IMR-90 (cell line): ENCODE data around the gene CERT1. TPM values are rescaled to one million over a fixed set of nuclear protein-coding genes. Genes with fewer than 3 reads are reported as not detected.

ENCODE experiments used
- ATAC-seq: fragments of 200-7000 bp; cut with Tn5 transposase; 2 replicates; pipeline ENCODE4 v1.9.1; 2020; ENCODE audit warnings: low read depth, mild to moderate bottlenecking, moderate library complexity
- BruUV-seq: library from RNA; stranded (reverse); fragments of 400-500 nt; replicated peaks from 2 replicates; lab custom pipeline; 2021; lab: Mats Ljungman, UMichigan
- CTCF ChIA-PET: fragments of 300-600 bp; formaldehyde crosslinking; extraction: SDS; loops from one replicate; lab custom pipeline; 2021; ENCODE audit warnings: antibody characterized with exemption; lab: Yijun Ruan, JAX
- POLR2A ChIA-PET: fragments of 300-600 bp; sonication (Branson Sonifier 250); formaldehyde crosslinking; loops from one replicate; lab custom pipeline; 2022; ENCODE audit warnings: antibody characterized with exemption; ENCODE audit not compliant: unreplicated experiment; lab: Charles Lee
- DNase-seq: peaks from one replicate; pipeline ENCODE4 v3.0.0; 2013
- H2AFZ ChIP-seq: replicated peaks from 2 replicates; pipeline ENCODE3; 2013; ENCODE audit warnings: low read length, mild to moderate bottlenecking; ENCODE audit not compliant: poor library complexity
- H2AK5ac ChIP-seq: 2 replicates; pipeline ENCODE4 v1.6.1; 2013; ENCODE audit warnings: low read depth, low read length, inconsistent platforms
- H2AK9ac ChIP-seq: replicated peaks from 2 replicates; pipeline ENCODE3; 2013; ENCODE audit warnings: mild to moderate bottlenecking, low read depth, low read length, moderate library complexity; ENCODE audit not compliant: poor library complexity
- H2BK120ac ChIP-seq: 2 replicates; pipeline ENCODE4 v1.6.1; 2013; ENCODE audit warnings: low read depth, low read length, inconsistent platforms
- H2BK15ac ChIP-seq: 3 replicates; pipeline ENCODE4 v1.6.1; 2013; ENCODE audit warnings: low read depth, low read length, inconsistent platforms
- H2BK20ac ChIP-seq: 2 replicates; pipeline ENCODE4 v1.6.1; 2013; ENCODE audit warnings: low read depth, mild to moderate bottlenecking, inconsistent platforms, low read length, moderate library complexity
- H2BK5ac ChIP-seq: 2 replicates; pipeline ENCODE4 v1.6.1; 2013; ENCODE audit warnings: mild to moderate bottlenecking, low read depth, low read length, inconsistent platforms; ENCODE audit not compliant: poor library complexity, severe bottlenecking
- H3K14ac ChIP-seq: replicated peaks from 2 replicates; pipeline ENCODE4 v1.6.1; 2013; ENCODE audit warnings: low read depth, low read length, inconsistent platforms
- H3K18ac ChIP-seq: 2 replicates; pipeline ENCODE4 v1.6.1; 2013; ENCODE audit warnings: low read depth, low read length, control low read depth
- H3K23ac ChIP-seq: 2 replicates; pipeline ENCODE4 v1.6.1; 2013; ENCODE audit warnings: low read depth, low read length, inconsistent platforms
- H3K27ac ChIP-seq: 2 replicates; pipeline ENCODE4 v1.5.1; 2013; ENCODE audit warnings: mild to moderate bottlenecking, control low read depth, low read length; ENCODE audit not compliant: insufficient read depth
- H3K27me3 ChIP-seq: 2 replicates; pipeline ENCODE4 v1.6.1; 2013; ENCODE audit warnings: low read length; ENCODE audit not compliant: control insufficient read depth, insufficient read depth
- H3K36me3 ChIP-seq: 2 replicates; pipeline ENCODE4 v1.6.1; 2013; ENCODE audit warnings: low read length, mixed read lengths; ENCODE audit not compliant: control insufficient read depth, insufficient read depth
- H3K4ac ChIP-seq: 2 replicates; pipeline ENCODE4 v1.6.1; 2013; ENCODE audit warnings: low read depth, low read length, inconsistent platforms
- H3K4me1 ChIP-seq: 2 replicates; pipeline ENCODE4 v1.6.1; 2013; ENCODE audit warnings: low read length, mixed read lengths; ENCODE audit not compliant: control insufficient read depth, insufficient read depth
- H3K4me2 ChIP-seq: 2 replicates; pipeline ENCODE4 v1.6.1; 2013; ENCODE audit warnings: low read depth, mild to moderate bottlenecking, control low read depth, low read length, moderate library complexity
- H3K4me3 ChIP-seq: 2 replicates; pipeline ENCODE4 v1.5.1; 2013; ENCODE audit warnings: low read depth, mild to moderate bottlenecking, control low read depth, low read length, moderate library complexity; ENCODE audit not compliant: insufficient read depth
- H3K56ac ChIP-seq: 2 replicates; pipeline ENCODE4 v1.6.1; 2013; ENCODE audit warnings: low read length, inconsistent platforms; ENCODE audit not compliant: insufficient read depth; ENCODE audit errors: extremely low read depth
- H3K79me1 ChIP-seq, 2 experiments: 2 replicates each; pipeline ENCODE4 v1.6.1; 2013; ENCODE audit warnings: low read length in 2 of 2, inconsistent platforms in 1 of 2, low read depth in 1 of 2
- H3K9ac ChIP-seq: 2 replicates; pipeline ENCODE4 v1.6.1; 2013; ENCODE audit warnings: low read depth, low read length, control low read depth
- H3K9me1 ChIP-seq: 2 replicates; pipeline ENCODE4 v1.6.1; 2013; ENCODE audit warnings: low read length, inconsistent platforms; ENCODE audit not compliant: insufficient read depth
- H3K9me3 ChIP-seq: 2 replicates; pipeline ENCODE4 v1.6.1; 2013; ENCODE audit warnings: low read length; ENCODE audit not compliant: control insufficient read depth, insufficient read depth
- H4K20me1 ChIP-seq: 2 replicates; pipeline ENCODE4 v1.6.1; 2013; ENCODE audit warnings: low read length, inconsistent platforms; ENCODE audit not compliant: insufficient read depth
- H4K5ac ChIP-seq: 2 replicates; pipeline ENCODE4 v1.6.1; 2013; ENCODE audit warnings: mild to moderate bottlenecking, low read depth, low read length, control low read depth
- H4K8ac ChIP-seq, 2 experiments: 2 replicates each; pipeline ENCODE4 v1.6.1; 2013; ENCODE audit warnings: low read depth in 2 of 2, low read length in 2 of 2, control low read depth in 1 of 2, inconsistent platforms in 1 of 2
- H4K91ac ChIP-seq: 2 replicates; pipeline ENCODE4 v1.6.1; 2013; ENCODE audit warnings: low read depth, low read length, inconsistent platforms; ENCODE audit not compliant: insufficient read depth
- BHLHE40 ChIP-seq: fragments of 150-350 bp; IDR thresholded peaks from 2 replicates; pipeline ENCODE4 v1.6.1; 2016; ENCODE audit warnings: mild to moderate bottlenecking, low read depth, low read length
- CEBPB ChIP-seq: IDR thresholded peaks from 2 replicates; pipeline ENCODE4 v1.6.1; 2012; ENCODE audit warnings: low read depth, low read length, improper control_type of control experiment
- CHD1 ChIP-seq: IDR thresholded peaks from 2 replicates; pipeline ENCODE4 v1.6.1; 2012; ENCODE audit warnings: low read depth, low read length, improper control_type of control experiment
- CTCF ChIP-seq: conservative IDR thresholded peaks from 2 replicates; pipeline ENCODE4 v1.5.1; 2012; ENCODE audit warnings: mild to moderate bottlenecking, low read depth, low read length, improper control_type of control experiment
- FOS ChIP-seq: fragments of 150-350 bp; IDR thresholded peaks from 2 replicates; pipeline ENCODE4 v1.6.1; 2016; ENCODE audit warnings: low read depth, low read length
- MAFK ChIP-seq: IDR thresholded peaks from 2 replicates; pipeline ENCODE4 v1.6.1; 2012; ENCODE audit warnings: low read depth, low read length, improper control_type of control experiment
- MAZ ChIP-seq: IDR thresholded peaks from 2 replicates; pipeline ENCODE4 v1.6.1; 2012; ENCODE audit warnings: low read depth, mild to moderate bottlenecking, low read length, improper control_type of control experiment, moderate library complexity, borderline replicate concordance
- MXI1 ChIP-seq: IDR thresholded peaks from 2 replicates; pipeline ENCODE4 v1.6.1; 2012; ENCODE audit warnings: low read depth, mild to moderate bottlenecking, low read length, moderate library complexity, borderline replicate concordance
- NFE2L2 ChIP-seq: fragments of 150-350 bp; IDR thresholded peaks from 2 replicates; pipeline ENCODE4 v1.6.1; 2016; ENCODE audit warnings: low read depth, mild to moderate bottlenecking, low read length
- POLR2A ChIP-seq: IDR thresholded peaks from 2 replicates; pipeline ENCODE4 v1.6.1; 2012; ENCODE audit warnings: mild to moderate bottlenecking, low read depth, low read length
- RAD21 ChIP-seq: IDR thresholded peaks from 2 replicates; pipeline ENCODE4 v1.6.1; 2012; ENCODE audit warnings: low read length, improper control_type of control experiment
- RFX5 ChIP-seq: IDR thresholded peaks from 2 replicates; pipeline ENCODE4 v1.8.0; 2012; ENCODE audit warnings: low read depth, mild to moderate bottlenecking, low read length, moderate library complexity
- SMC3 ChIP-seq: fragments of 150-350 bp; IDR thresholded peaks from 2 replicates; pipeline ENCODE4 v1.6.1; 2016; ENCODE audit warnings: low read depth, mild to moderate bottlenecking, antibody characterized with exemption, low read length, moderate library complexity
- USF2 ChIP-seq: fragments of 150-350 bp; IDR thresholded peaks from 2 replicates; pipeline ENCODE4 v1.6.1; 2017; ENCODE audit warnings: mild to moderate bottlenecking, antibody characterized with exemption, low read length, low read depth
- WGBS, 2 experiments: methylation state at CpG; one replicate each; pipeline versions ENCODE4 v1.1.5 to v1.1.7; 2013; ENCODE audit warnings: missing lambda C conversion rate in 2 of 2; ENCODE audit not compliant: insufficient read length in 1 of 2; ENCODE audit errors: extremely low coverage in 2 of 2; 5-methylcytosine and 5-hydroxymethylcytosine counted together
- dilution Hi-C: fragments of 300-500 bp; cut with HindIII; formaldehyde crosslinking; loops from one replicate; pipeline ENCODE4 v1.14.3; 2018; ENCODE audit warnings: low sequenced_read_pairs; ENCODE audit not compliant: unreplicated experiment
- in situ Hi-C: fragments of 300-500 bp; cut with MboI; formaldehyde crosslinking; loops from 3 replicates; pipeline ENCODE4 v1.14.3; 2019; ENCODE audit warnings: low sequenced_read_pairs, inconsistent platforms, mixed read lengths
- intact Hi-C: fragments of 100-400 bp; cut with micrococcal nuclease; formaldehyde crosslinking; loops from 2 replicates; pipeline ENCODE4 v1.10.0; 2022
- polyA plus RNA-seq, 3 experiments: library from polyadenylated mRNA; depleted of rRNA; stranded (reverse); fragments of >200 nt; gene quantifications; 2 replicates each; pipeline ENCODE4 v1.2.3, GENCODE V29; 2012; ENCODE audit warnings: low replicate concordance in 1 of 3
- total RNA-seq: library from RNA; depleted of rRNA; stranded (reverse); fragments of >200 nt; gene quantifications from 2 replicates; pipeline ENCODE4 v1.2.3, GENCODE V29; 2012

Gene CERT1
- total and polyA plus RNA-seq, 2 of the 4 experiments (the other 2 are of a cell fraction): 7.2 TPM

GRCh38 chr5:75331095-75332090, 180.0 kb downstream of the CERT1 start:
- Histone ChIP-seq H3K14ac (no peak overlapping the region), H3K4me1 (no peaks in the 10 kb centered on the region), H2BK15ac (no peak overlapping the region), H2AFZ (no peak overlapping the region), H3K79me1 (no peaks in the 10 kb centered on the region), H3K9me1 (no peaks in the 10 kb centered on the region), H3K9ac (no peak overlapping the region), H2AK9ac (no peak overlapping the region), H3K56ac (no peak overlapping the region), H3K23ac (no peak overlapping the region), H3K9me3 (no peaks in the 10 kb centered on the region), H3K18ac (no peak overlapping the region), H3K36me3 (no peaks in the 10 kb centered on the region), H3K4me3 (no peak overlapping the region), H3K4me2 (no peak overlapping the region), H3K4ac (no peak overlapping the region), H3K27me3 (no peaks in the 10 kb centered on the region; the same call in 1 of the 2 replicates), H3K27ac (no peak overlapping the region), H4K20me1 (no peaks in the 10 kb centered on the region), H4K91ac (no peak overlapping the region), H4K8ac (no peak overlapping the region), H2BK120ac (no peak overlapping the region), H2BK5ac (no peak overlapping the region), H4K5ac (no peak overlapping the region), H2AK5ac (no peak overlapping the region), H2BK20ac (no peak overlapping the region)
- no peak for ATAC-seq
- ChIA-PET CTCF (no interaction called here), POLR2A (interaction anchor here (0.6 kb wide), 1 partner anchor 36 kb away, joined by 14 read pairs; no protein-coding TSS in a partner anchor)
- 60% methylated on average over 1 of the region's 4 CpGs; no CpG with 5 or more reads in 1 of the 2 experiments for WGBS, 2 experiments
- BruUV-seq: no TSS peak
- intact Hi-C loops: loop anchor here (10.0 kb wide), 1 partner anchor 647 kb away; the partner anchor contains the start of gene HEXB
- in situ Hi-C loops: no loop called here
- dilution Hi-C loops: no loop called here
- DNase-seq: no peak
- TF ChIP-seq BHLHE40 (no peak), MAFK (no peak), FOS (no peak), RFX5 (no peak), RAD21 (no peak), SMC3 (no peak), CEBPB (no peak), CTCF (no peak), CHD1 (no peak), NFE2L2 (no peak), MXI1 (no peak), POLR2A (no peak), USF2 (no peak), MAZ (no peak)
